Measurements from ENCODE around the gene TEX28.
"Not testable (repeated sequence)": the region's sequence is repeated elsewhere in the genome, so short reads cannot be mapped to it uniquely, and the experiment has no call there.

Gene TEX28, protein sequence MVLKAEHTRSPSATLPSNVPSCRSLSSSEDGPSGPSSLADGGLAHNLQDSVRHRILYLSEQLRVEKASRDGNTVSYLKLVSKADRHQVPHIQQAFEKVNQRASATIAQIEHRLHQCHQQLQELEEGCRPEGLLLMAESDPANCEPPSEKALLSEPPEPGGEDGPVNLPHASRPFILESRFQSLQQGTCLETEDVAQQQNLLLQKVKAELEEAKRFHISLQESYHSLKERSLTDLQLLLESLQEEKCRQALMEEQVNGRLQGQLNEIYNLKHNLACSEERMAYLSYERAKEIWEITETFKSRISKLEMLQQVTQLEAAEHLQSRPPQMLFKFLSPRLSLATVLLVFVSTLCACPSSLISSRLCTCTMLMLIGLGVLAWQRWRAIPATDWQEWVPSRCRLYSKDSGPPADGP
- 0 reads per million in 4 experiments for total RNA-seq

GRCh38 chrX:154294791-154295574 is at the start of gene TEX28:
TEX28 (minus strand) TSS chrX:154295124; CDS start chrX:154292117, 3,007 bp downstream.
- DNase-seq = no peak

GRCh38 chrX:154343620-154344019 is 48.7 kb upstream of the TEX28 start:
- DNase-seq = not testable (repeated sequence)

GRCh38 chrX:154343063-154343462 is 48.1 kb upstream of the TEX28 start:
- DNase-seq = not testable (repeated sequence)

DNA sequence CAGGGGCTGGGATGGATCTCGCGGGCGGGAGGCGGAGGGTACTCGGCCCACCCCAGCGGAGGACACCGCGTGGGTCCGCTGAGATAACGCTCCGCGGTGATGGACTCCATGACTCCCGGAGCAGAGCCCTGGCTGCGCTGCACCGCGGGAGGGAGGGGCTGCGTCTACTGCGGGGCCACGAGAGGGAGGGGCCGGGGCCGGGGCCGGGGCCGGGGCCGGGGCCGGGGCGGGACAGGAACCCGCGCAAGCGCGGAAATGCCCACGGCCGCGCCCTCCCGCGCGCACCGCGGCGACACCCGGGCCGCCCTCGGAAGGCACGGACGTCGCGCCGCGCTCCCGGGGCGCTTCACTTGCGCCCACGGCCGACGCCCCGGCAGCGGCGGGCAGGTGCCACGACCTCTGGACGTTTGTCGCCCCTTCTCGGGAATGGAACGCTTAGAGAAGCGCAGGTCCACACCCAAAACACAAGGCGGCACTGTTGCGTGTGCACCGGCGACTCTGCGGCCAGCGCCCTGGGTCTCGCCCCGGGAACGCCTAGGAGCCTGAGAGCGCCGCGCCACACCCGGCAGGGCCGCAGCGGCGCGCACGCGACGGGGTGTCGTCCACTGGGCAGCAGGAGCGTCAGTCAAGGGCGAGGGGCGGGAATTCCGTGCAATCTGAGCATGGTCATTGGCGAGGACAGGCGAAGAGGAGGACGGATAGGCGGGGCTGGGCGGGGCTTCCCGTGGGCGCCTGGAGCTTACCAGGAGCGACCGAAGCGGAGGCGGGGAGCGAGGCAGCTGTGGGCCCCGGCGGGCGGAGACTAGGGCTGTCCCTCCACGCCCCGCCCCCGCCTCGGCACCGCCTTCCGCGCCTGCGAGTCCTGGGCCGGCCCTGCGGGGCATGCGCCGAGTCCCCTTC is 46.7 kb upstream of the TEX28 start:
- DNase-seq = not testable (repeated sequence)

- no peak for DNase-seq
Measured at GRCh38 chrX:154334496-154334895, 39.6 kb upstream of the TEX28 start.

GRCh38 chrX:154333837-154334271 is 38.9 kb upstream of the TEX28 start:
- DNase-seq = no peak

GRCh38 chrX:154333116-154333515 is 38.2 kb upstream of the TEX28 start:
- DNase-seq = no peak

GRCh38 chrX:154332561-154332960 is 37.6 kb upstream of the TEX28 start:
- DNase-seq = no peak

DNA sequence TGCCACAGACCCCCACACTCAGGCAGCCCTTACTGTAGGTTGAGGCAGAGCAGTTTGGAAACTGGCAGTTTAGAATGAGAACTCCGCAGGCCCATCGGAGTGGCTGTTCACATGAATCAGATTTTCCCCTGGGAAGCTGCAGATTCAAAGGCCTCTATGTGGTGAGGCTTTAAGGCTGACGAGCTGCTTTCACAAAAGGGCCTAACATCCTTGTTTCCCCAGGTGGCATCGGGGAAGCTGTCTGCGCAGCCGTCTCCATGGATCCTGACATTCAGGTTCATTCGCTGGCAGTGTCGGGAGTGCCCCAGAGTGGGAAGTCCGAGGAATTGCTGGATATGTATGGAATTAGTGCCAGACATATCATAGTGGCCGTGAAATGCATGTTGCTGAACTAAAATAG is 34.4 kb upstream of the TEX28 start:
- no peak for DNase-seq

DNA sequence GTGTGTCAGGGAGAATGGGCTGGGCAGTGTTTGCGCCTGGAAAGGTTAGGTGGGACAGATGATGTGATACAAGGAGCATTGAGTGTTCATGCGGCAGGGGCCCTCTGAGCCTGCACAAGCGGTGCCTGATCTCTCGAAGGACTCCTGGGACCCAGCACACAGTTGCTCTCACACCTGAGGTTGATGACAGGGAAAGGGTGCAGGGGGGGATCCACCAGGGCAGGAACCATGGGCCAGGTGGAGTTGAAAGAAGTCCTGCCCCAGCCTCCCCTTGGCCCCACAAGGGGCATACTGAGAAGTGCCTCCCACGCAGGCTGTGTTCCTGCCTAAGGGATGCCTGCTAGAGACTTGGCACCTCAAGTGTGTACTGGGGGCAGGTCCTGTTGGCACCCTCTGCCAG is 33.7 kb upstream of the TEX28 start:
- DNase-seq = no peak

DNA sequence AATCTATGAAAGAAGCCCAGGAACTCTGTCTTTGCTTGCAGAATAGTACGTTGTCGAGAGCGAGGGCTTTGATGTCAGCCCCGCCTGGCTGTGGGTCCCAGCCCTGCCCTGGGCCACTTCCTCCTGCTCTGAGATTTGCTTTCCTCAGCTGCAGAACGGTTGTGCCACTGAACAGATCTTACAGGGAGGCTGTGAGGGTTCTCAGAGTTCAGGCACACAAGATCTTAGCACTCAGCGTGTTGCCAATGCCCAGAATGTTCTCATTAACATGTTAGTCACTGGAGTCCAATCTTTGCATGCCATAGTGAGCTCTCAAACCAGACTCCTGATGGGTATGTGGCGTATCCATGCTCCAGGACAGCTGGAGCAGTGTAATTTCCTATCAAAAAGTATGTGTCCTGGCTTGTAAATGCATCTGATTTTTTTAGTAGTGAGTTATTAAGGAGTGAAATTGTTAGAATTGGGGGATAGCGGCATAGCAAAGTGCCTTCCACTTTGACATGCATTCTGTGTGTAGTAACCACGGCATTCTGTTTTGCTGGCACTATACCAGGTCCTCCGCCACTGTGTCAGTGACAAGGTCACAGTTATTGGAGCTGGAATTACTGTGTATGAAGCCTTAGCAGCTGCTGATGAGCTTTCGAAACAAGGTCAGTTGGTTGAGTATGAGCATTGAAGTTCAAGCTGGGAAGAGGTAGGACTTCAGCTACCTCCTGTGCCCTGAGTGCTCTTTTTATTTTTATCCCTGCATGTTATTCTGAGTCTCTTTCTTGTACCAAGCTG is 32.3 kb upstream of the TEX28 start:
- no peak for DNase-seq

DNA sequence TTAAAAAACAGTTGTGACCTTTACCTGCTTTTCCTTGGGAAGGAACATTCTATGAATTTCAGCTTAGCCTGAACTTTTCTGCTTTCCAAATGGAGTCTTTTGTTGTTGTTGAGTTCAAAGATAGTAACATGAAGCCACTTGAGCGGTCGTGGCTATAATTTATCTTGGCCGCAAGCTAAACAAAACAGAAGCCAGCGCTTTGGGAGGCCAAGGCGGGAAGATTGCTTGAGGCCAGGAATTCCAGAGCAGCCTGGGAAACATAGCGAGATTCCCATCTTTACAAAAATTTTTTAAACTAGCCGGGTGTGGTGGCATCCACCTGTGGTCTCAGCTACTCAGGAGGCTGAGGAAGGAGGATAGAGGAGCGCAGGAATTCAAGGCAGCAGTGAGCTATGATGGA is 30.6 kb upstream of the TEX28 start:
- no peak for DNase-seq

DNA sequence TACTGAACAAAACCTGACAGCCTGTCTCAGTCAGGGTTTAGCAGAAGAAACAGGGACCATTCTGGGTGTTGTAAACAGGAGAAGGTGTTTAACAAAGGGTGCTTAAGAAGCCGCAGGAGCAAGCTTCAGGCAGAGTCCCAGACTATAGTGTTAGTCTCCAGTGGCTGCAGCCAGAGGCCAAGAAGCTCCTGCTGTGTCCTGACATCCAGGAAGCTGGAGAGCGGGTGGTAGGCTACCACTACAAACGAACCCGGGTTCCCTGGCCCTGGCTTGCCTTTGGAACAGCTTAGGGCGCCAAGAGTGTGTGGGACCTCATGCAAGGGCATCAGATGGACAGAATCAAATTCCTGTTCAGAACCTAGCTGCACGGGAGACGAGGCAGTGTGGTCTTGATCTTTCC is 28.6 kb upstream of the TEX28 start:
- DNase-seq = no peak

DNA sequence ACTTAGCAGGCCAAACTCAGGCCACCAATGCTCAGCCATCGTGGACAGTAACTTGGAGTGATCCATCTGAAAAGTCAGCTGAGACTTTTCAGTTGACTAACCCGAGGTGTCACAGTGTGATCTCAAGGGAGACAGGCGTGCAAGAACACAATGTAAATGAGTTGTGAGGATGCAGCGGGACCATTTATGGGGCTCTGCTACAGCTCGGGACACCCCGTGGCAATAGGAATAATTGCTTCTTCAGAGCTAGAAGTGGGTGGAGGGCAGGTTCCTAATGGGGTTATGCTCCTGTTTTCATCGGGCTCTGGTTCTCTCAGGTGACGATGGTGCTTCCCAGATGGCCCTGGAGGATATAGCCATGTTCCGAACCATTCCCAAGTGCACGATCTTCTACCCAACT is 28.0 kb upstream of the TEX28 start:
- DNase-seq = no peak

DNA sequence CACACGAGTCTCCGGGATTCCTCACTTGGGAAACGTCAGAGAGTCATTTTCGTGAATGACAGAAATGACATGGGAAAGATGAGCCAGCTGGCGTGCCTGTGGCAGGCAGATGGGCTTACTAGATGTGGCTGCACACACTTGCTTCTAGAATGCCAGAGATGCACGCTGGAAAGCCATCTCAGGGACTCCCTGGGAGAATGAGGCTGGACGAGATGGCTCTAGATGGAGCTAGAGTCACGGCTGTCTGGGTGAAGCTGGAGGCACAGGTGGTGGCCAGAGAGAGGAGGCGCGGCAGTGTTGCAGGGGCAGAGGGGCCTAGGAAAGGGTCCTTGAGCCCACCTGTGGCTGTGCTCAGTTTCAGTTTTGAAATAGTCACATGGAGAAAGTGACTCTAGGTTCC is 26.7 kb upstream of the TEX28 start:
- no peak for DNase-seq

DNA sequence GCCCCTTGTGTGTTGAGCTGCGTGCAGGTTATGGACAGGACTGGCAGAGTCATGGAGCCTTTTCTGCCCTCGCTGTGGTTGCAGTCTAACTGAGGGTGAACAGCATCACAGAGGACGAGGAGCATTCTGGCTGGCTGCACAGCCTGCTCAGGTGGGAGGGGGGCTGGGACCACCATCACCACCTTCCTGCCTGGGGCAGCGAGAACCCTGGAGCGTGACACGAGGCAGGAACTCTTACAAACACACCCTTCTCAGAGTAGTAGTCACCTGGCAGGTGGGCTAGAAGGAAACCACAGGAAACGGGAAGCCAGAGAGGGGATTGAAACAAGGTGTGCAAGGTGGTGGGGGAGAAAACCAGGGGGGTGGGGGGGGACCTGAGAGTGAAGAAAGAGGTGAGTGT is 26.2 kb upstream of the TEX28 start:
- DNase-seq = no peak

GRCh38 chrX:154320406-154320805 is 25.5 kb upstream of the TEX28 start:
- no peak for DNase-seq

- DNase-seq = no peak
Measured at GRCh38 chrX:154317391-154317995, 22.6 kb upstream of the TEX28 start.

- no peak for DNase-seq
Measured at GRCh38 chrX:154315416-154315815, 20.5 kb upstream of the TEX28 start.

DNA sequence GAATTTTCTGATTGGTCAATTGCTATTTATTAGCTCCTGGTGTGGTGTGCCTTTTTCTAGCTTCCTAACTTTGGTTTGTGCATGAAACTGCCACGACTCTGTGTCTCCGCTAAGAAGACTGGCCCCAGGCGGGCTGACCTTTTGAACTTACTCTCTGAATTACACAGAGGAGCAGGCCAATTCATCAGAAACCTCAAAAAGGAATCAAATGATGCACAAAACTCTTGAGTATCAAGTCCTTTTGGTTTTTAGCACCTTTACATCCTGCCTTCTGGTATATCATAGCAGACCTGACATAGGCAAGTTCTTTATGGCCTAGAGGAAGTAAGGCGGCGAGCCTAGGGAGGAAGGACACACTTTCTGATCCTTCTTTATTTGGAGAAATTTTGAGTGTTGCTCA is 18.2 kb upstream of the TEX28 start:
- DNase-seq = no peak

GRCh38 chrX:154312116-154312515 is 17.2 kb upstream of the TEX28 start:
- DNase-seq = no peak

Data from effector CD8-positive, alpha-beta T cell (primary cell).